GM18511 (cell line): ENCODE data around the gene KDM1B.
"Not testable (repeated sequence)": the region's sequence is repeated elsewhere in the genome, so short reads cannot be mapped to it uniquely, and the experiment has no call there.

Experiments used
- ATAC-seq: cut with Tn5 transposase; IDR thresholded peaks from one replicate; pipeline ENCODE4 v1.9.1; 2021; ENCODE audit warnings: mild to moderate bottlenecking, moderate library complexity; ENCODE audit not compliant: unreplicated experiment

The KDM1B gene

GRCh38 chr6:18151391-18151790 lies 3.8 kb upstream of the KDM1B start:
- not testable (repeated sequence) for ATAC-seq

- no peak for ATAC-seq
These were observed 3.4 kb upstream of the KDM1B start for GRCh38 chr6:18151801-18152200.

GRCh38 chr6:18153311-18153703 lies 1.9 kb upstream of the KDM1B start:
- ATAC-seq: no peak

GRCh38 chr6:18154507-18155149 lies 594 bp upstream of the KDM1B start, which contains the start of gene TPMT:
Gene TPMT, minus strand, starts transcription at chr6:18155077. Its CDS starts 5,950 bp downstream, at chr6:18149127.
- peak; percentile 64 for ATAC-seq

GRCh38 chr6:18155864-18156421 lies 721 bp downstream of the KDM1B start:
- peak; percentile 43 for ATAC-seq

GRCh38 chr6:18160911-18161310 lies 5.7 kb downstream of the KDM1B start:
- no peak for ATAC-seq

GRCh38 chr6:18161431-18161830 lies 6.2 kb downstream of the KDM1B start:
- ATAC-seq: no peak

- no peak for ATAC-seq
These were observed 7.2 kb downstream of the KDM1B start for GRCh38 chr6:18162401-18162800.

- no peak for ATAC-seq
These were observed 10.5 kb downstream of the KDM1B start for GRCh38 chr6:18165751-18166150.

GRCh38 chr6:18166312-18167036 lies 11.3 kb downstream of the KDM1B start:
- ATAC-seq: no peak

- no peak for ATAC-seq
These were observed 13.0 kb downstream of the KDM1B start for GRCh38 chr6:18168264-18168663.

- no peak for ATAC-seq
These were observed 16.6 kb downstream of the KDM1B start for GRCh38 chr6:18171871-18172270.

- ATAC-seq: not testable (repeated sequence)
These were observed 21.0 kb downstream of the KDM1B start for GRCh38 chr6:18176198-18176597.

- ATAC-seq: no peak
These were observed 22.2 kb downstream of the KDM1B start for GRCh38 chr6:18177286-18177965.

- ATAC-seq: no peak
These were observed 23.9 kb downstream of the KDM1B start for GRCh38 chr6:18178960-18179615.

- no peak for ATAC-seq
These were observed 24.6 kb downstream of the KDM1B start for GRCh38 chr6:18179770-18180356.

GRCh38 chr6:18182568-18182967 lies 27.3 kb downstream of the KDM1B start:
- ATAC-seq: no peak

GRCh38 chr6:18183766-18184165 lies 28.5 kb downstream of the KDM1B start:
- ATAC-seq: no peak

GRCh38 chr6:18185624-18186023 lies 30.4 kb downstream of the KDM1B start:
- no peak for ATAC-seq

GRCh38 chr6:18186033-18186432 lies 30.8 kb downstream of the KDM1B start:
- ATAC-seq: peak; percentile 69
